ENCODE measurements around the gene PHLPP1.
"Not testable (repeated sequence)": the region's sequence is repeated elsewhere in the genome, so short reads cannot be mapped to it uniquely, and the experiment has no call there.

GRCh38 chr18:62809445-62809844 lies 94.1 kb downstream of the PHLPP1 start:
- TF ChIP-seq POLR2A (IDR thresholded peaks at IDR 0.05; ENCODE audit: low read length); GATA1 (IDR thresholded peaks at IDR 0.05; ENCODE audit: low read depth, low read length): not testable (repeated sequence)
